SK-N-SH (cell line): Measurements from ENCODE around the gene EXOSC3. TPM values are rescaled to one million over a fixed set of nuclear protein-coding genes. Genes with fewer than 3 reads are reported as not detected.

Experiments
- CTCF ChIA-PET: fragments of 300-600, 350-600 bp; formaldehyde crosslinking; extraction: SDS; loops from one replicate; lab custom pipeline; 2021; lab: Yijun Ruan, JAX
- POLR2A ChIA-PET: fragments of 350-600 bp; sonication (Branson Sonifier 250); formaldehyde crosslinking; extraction: SDS; loops from one replicate; lab custom pipeline; 2020; ENCODE audit warnings: antibody characterized with exemption, inconsistent platforms; lab: Yijun Ruan, JAX
- DNase-seq: peaks from one replicate; pipeline ENCODE4 v3.0.0; 2012
- H2AFZ ChIP-seq: fragments of 200-600 bp; sonication (generic); 2 replicates; pipeline ENCODE4 v1.8.1; 2016; ENCODE audit warnings: antibody characterized with exemption, mild to moderate bottlenecking, low read depth
- H3F3A ChIP-seq: fragments of 200-600 bp; sonication (generic); replicated peaks from 2 replicates; pipeline ENCODE3; 2016; ENCODE audit warnings: antibody characterized with exemption, mild to moderate bottlenecking; ENCODE audit not compliant: insufficient read depth
- H3K27ac ChIP-seq, 2 experiments: fragments of 200-500 bp in 1 of 2; fragments of 200-600 bp in 1 of 2; sonication (Bioruptor generic) in 1 of 2; sonication (generic), shearing (Covaris generic) in 1 of 2; 2 replicates each; pipeline versions ENCODE4 v1.5.1 to v1.6.1; 2014 to 2016; ENCODE audit warnings: low read depth in 2 of 2, inconsistent platforms in 1 of 2, low read length in 1 of 2, mild to moderate bottlenecking in 1 of 2, mixed read lengths in 1 of 2
- H3K27me3 ChIP-seq: fragments of 200-600 bp; sonication (generic), shearing (Covaris generic); 2 replicates; pipeline ENCODE4 v1.6.1; 2016; ENCODE audit warnings: mixed run types; ENCODE audit not compliant: insufficient read depth
- H3K36me3 ChIP-seq, 2 experiments: fragments of 200-500 bp in 1 of 2; fragments of 200-600 bp in 1 of 2; sonication (Bioruptor generic) in 1 of 2; sonication (generic) in 1 of 2; replicated peaks in 1 of 2; 2 replicates each; pipeline versions ENCODE3 to v1.5.1; 2014 to 2016; ENCODE audit warnings: low read length in 1 of 2, mild to moderate bottlenecking in 1 of 2; ENCODE audit not compliant: insufficient read depth in 2 of 2, control insufficient read depth in 1 of 2
- H3K4me1 ChIP-seq, 2 experiments: fragments of 200-500 bp in 1 of 2; fragments of 200-600 bp in 1 of 2; sonication (Bioruptor generic) in 1 of 2; sonication (generic), shearing (Covaris generic) in 1 of 2; 2 replicates each; pipeline versions ENCODE4 v1.5.1 to v1.6.1; 2014 to 2016; ENCODE audit warnings: low read depth in 1 of 2, low read length in 1 of 2, mixed run types in 1 of 2; ENCODE audit not compliant: insufficient read depth in 2 of 2, control insufficient read depth in 1 of 2
- H3K4me2 ChIP-seq: fragments of 200-600 bp; sonication (generic), shearing (Covaris generic); 2 replicates; pipeline ENCODE4 v1.6.1; 2017; ENCODE audit warnings: mixed run types
- H3K4me3 ChIP-seq, 2 experiments: fragments of 200-500 bp in 1 of 2; fragments of 200-600 bp in 1 of 2; sonication (Bioruptor generic) in 1 of 2; sonication (generic), shearing (Covaris generic) in 1 of 2; 2 replicates each; pipeline versions ENCODE4 v1.5.1 to v1.8.1; 2014 to 2016; ENCODE audit warnings: low read depth in 2 of 2, inconsistent platforms in 1 of 2, low read length in 1 of 2, mild to moderate bottlenecking in 1 of 2, mixed read lengths in 1 of 2, moderate library complexity in 1 of 2
- H3K79me2 ChIP-seq: fragments of 200-600 bp; sonication (generic); 2 replicates; pipeline ENCODE4 v1.8.1; 2017; ENCODE audit warnings: mild to moderate bottlenecking; ENCODE audit not compliant: insufficient read depth
- H3K9ac ChIP-seq: fragments of 200-600 bp; sonication (generic); 2 replicates; pipeline ENCODE4 v1.6.1; 2017; ENCODE audit warnings: mixed run types
- H3K9me2 ChIP-seq: fragments of 200-600 bp; sonication (generic); 2 replicates; pipeline ENCODE4 v1.6.1; 2017; ENCODE audit warnings: mixed run types
- H3K9me3 ChIP-seq: fragments of 200-600 bp; sonication (generic); 2 replicates; pipeline ENCODE4 v1.6.1; 2017; ENCODE audit warnings: mixed run types, mild to moderate bottlenecking, moderate library complexity
- H4K20me1 ChIP-seq: fragments of 200-600 bp; sonication (generic); 2 replicates; pipeline ENCODE4 v1.6.1; 2017; ENCODE audit warnings: mild to moderate bottlenecking, mixed run types; ENCODE audit not compliant: insufficient read depth
- CHD2 ChIP-seq: fragments of 150-350 bp; IDR thresholded peaks from 2 replicates; pipeline ENCODE4 v1.6.1; 2018; ENCODE audit warnings: low read length; ENCODE audit not compliant: partially characterized antibody
- ELF1 ChIP-seq: IDR thresholded peaks from 2 replicates; pipeline ENCODE4 v1.4.0; 2012
- FOSL2 ChIP-seq: IDR thresholded peaks from 2 replicates; pipeline ENCODE4 v1.4.0; 2012; ENCODE audit warnings: low read depth, mild to moderate bottlenecking, moderate library complexity, borderline replicate concordance
- FOXJ3 ChIP-seq: sonication (generic); formaldehyde crosslinking; IDR thresholded peaks from 2 replicates; pipeline ENCODE4 v1.5.1; 2020; ENCODE audit warnings: mild to moderate bottlenecking, missing genetic modification reagents
- GATA2 ChIP-seq: sonication (generic); formaldehyde crosslinking; IDR thresholded peaks from 2 replicates; pipeline ENCODE4 v1.5.0; 2020; ENCODE audit warnings: mild to moderate bottlenecking, missing genetic modification reagents
- NFIC ChIP-seq: IDR thresholded peaks from 2 replicates; pipeline ENCODE4 v1.4.0; 2012; ENCODE audit warnings: borderline replicate concordance
- RAD21 ChIP-seq: IDR thresholded peaks from 2 replicates; pipeline ENCODE4 v1.6.1; 2012; ENCODE audit warnings: mild to moderate bottlenecking, low read length
- RFX5 ChIP-seq: IDR thresholded peaks from 2 replicates; pipeline ENCODE4 v1.6.1; 2012; ENCODE audit warnings: mild to moderate bottlenecking, improper control_type of control experiment, low read length
- SIN3A ChIP-seq: IDR thresholded peaks from 2 replicates; pipeline ENCODE4 v1.6.1; 2012; ENCODE audit warnings: low read depth, mild to moderate bottlenecking, low read length, moderate library complexity, borderline replicate concordance
- SMC3 ChIP-seq: IDR thresholded peaks from 2 replicates; pipeline ENCODE4 v1.6.1; 2012; ENCODE audit warnings: low read depth, low read length, improper control_type of control experiment
- TAF1 ChIP-seq: IDR thresholded peaks from 2 replicates; pipeline ENCODE4 v1.6.1; 2012; ENCODE audit warnings: low read depth, mild to moderate bottlenecking, low read length, moderate library complexity, borderline replicate concordance
- TEAD4 ChIP-seq: IDR thresholded peaks from 2 replicates; pipeline ENCODE4 v1.4.0; 2012; ENCODE audit warnings: mild to moderate bottlenecking, borderline replicate concordance; ENCODE audit not compliant: insufficient read depth
- YY1 ChIP-seq: IDR thresholded peaks from 2 replicates; pipeline ENCODE4 v1.4.0; 2012; ENCODE audit warnings: low read depth, mild to moderate bottlenecking
- WGBS: methylation state at CpG from one replicate; pipeline ENCODE4 v1.1.6; 2017; ENCODE audit warnings: low lambda C conversion rate; 5-methylcytosine and 5-hydroxymethylcytosine counted together
- polyA plus RNA-seq, 3 experiments: library from polyadenylated mRNA; depleted of rRNA; stranded (reverse); fragments of >200 nt; gene quantifications; 2 replicates each; pipeline ENCODE4 v1.2.3, GENCODE V29; 2012

Gene EXOSC3
- polyA plus RNA-seq, 1 of the 3 experiments (the other 2 are of a cell fraction) = 53.6 TPM

DNA sequence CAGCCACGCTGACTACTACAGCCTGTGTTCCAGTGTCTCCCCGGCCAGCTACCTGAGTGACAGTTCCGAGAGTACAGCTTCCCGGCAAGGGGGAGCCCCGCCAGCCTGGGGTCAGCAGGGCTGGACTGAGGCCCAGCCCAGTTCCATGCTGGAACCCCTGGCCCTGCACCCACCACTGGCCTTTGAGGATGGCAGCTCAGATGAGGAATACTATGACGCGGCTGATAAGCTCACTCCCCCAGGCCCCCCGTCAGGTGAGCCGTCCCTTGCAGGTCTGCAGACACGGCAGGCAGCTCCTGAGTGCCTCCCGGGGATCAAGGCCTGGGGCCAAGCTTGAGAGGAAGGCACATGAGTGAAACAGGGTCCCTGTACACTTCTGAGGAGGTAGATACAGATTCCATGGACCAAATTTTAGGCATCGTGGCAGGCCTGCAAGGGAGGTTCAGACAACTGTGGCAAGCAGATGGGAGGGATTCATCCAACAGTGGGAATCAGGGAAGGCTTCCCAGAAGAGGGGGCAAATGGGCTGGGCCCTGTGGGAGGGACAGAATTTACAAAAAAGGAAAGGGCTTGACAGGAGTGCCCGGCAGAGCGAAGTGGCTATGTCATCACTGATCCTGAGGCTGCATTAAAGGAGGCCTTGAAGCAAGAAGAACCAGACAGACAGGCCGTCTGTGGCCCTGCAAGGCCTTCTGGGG is 44.1 kb downstream of the EXOSC3 start:
- CTCF ChIA-PET = no interaction called here
- POLR2A ChIA-PET = no interaction called here
- H3K27me3 ChIP-seq = peaks cover 9% of the 10 kb centered on the region; the same call in 1 of the 2 replicates

DNA sequence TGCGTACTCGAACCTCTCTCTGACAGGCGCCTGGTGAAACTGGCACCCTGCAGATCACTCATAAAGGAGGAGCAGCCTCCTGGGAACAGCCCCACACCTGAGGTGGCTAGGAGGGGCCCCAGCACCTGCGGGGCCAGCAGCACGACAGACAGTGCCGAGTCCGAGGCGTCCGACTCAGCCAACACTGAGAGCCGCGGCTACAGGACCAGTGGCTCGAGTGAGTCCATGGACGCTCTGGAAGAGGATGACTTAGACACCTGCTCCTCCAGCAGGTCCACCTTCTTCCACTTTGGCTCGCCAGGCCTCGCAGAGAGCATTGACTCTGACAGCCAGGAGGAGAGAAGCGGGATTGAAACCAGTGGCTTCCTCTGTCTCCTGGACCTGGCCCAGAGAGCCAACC is 44.7 kb downstream of the EXOSC3 start:
- no peak overlapping the region for H3K4me2 ChIP-seq
- no peaks in the 10 kb centered on the region for H3K9me2 ChIP-seq
- no peaks in the 10 kb centered on the region for H3F3A ChIP-seq
- CTCF ChIA-PET = no interaction called here
- no peaks in the 10 kb centered on the region for H4K20me1 ChIP-seq
- H3K9ac ChIP-seq = no peak overlapping the region
- DNase-seq = no peak
- H3K79me2 ChIP-seq = no peaks in the 10 kb centered on the region
- H3K9me3 ChIP-seq = no peaks in the 10 kb centered on the region
- TF ChIP-seq FOSL2 (no peak), GATA2 (CRISPR knock-in tag) (no peak)
- TF ChIP-seq, all 33 proteins: peak for 0
- Histone ChIP-seq H3K27ac (no peak overlapping the region), H3K4me3 (no peak overlapping the region), H3K36me3 (no peaks in the 10 kb centered on the region), H3K4me1 (no peaks in the 10 kb centered on the region), H3K27me3 (peaks cover 9% of the 10 kb centered on the region; the same call in 1 of the 2 replicates), H2AFZ (no peak overlapping the region)
- WGBS = 60% methylated on average over 1 of the region's 16 CpGs
- POLR2A ChIA-PET = no interaction called here

More for the DNA sequence above, 44.1 kb downstream of the EXOSC3 start:
- no peak for DNase-seq
- H2AFZ ChIP-seq = no peak overlapping the region
- 72% methylated on average over 7 of the region's 15 CpGs for WGBS
- H3K4me3 ChIP-seq = no peak overlapping the region
- no peaks in the 10 kb centered on the region for H3K9me2 ChIP-seq
- no peak overlapping the region for H3K27ac ChIP-seq
- no peaks in the 10 kb centered on the region for H3F3A ChIP-seq
- no peaks in the 10 kb centered on the region for H3K36me3 ChIP-seq
- no peaks in the 10 kb centered on the region for H4K20me1 ChIP-seq
- TF ChIP-seq TEAD4 = no peak
- no peak for TF ChIP-seq SIN3A
- no peaks in the 10 kb centered on the region for H3K9me3 ChIP-seq
- H3K79me2 ChIP-seq = no peaks in the 10 kb centered on the region
- no peak overlapping the region for H3K4me2 ChIP-seq
- H3K9ac ChIP-seq = no peak overlapping the region
- no peaks in the 10 kb centered on the region for H3K4me1 ChIP-seq

DNA sequence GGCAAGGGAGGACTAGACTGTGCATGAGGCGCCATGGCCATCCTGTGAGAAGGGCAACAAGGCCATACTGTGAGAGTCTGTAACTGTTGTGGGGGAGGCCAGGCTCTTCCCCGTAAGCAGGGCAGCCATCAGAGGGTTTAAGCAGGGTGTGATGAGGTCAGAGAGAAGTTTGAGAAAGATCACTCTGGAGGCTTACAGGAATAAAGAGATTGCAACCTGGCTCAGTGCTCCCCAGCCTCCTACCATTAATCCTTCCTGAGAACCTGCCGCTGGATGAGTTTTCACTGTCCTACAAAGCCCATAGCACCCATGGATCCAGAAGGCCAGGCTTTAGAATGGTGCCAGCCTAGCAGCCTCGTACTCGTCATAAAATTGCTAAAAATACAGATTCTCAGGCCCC is 45.6 kb downstream of the EXOSC3 start:
- Histone ChIP-seq H3K9ac (no peak overlapping the region), H3K27me3 (peaks cover 16% of the 10 kb centered on the region; the same call in 1 of the 2 replicates), H3K9me2 (no peaks in the 10 kb centered on the region), H4K20me1 (no peaks in the 10 kb centered on the region), H3K4me1 (no peaks in the 10 kb centered on the region), H3K4me2 (no peak overlapping the region), H3K27ac (no peak overlapping the region), H3F3A (no peaks in the 10 kb centered on the region), H3K9me3 (no peaks in the 10 kb centered on the region), H3K79me2 (no peaks in the 10 kb centered on the region), H3K36me3 (no peaks in the 10 kb centered on the region), H3K4me3 (no peak overlapping the region), H2AFZ (no peak overlapping the region)
- 58% methylated on average over 5 of the region's 5 CpGs for WGBS
- CTCF ChIA-PET = interaction anchor here (0.8 kb wide), 1 partner anchor 114 kb away, joined by 3 read pairs; no protein-coding TSS in a partner anchor
- TF ChIP-seq TAF1 (no peak), ELF1 (no peak), SMC3 (no peak), YY1 (no peak), TEAD4 (no peak), RAD21 (no peak), NFIC (no peak), CHD2 (no peak), RFX5 (no peak), FOXJ3 (CRISPR knock-in tag) (no peak)
- no peak for DNase-seq
- POLR2A ChIA-PET = no interaction called here
